Adrenal gland (tissue), 19 donors: ENCODE data around the gene TAF11L6. TPM values are rescaled to one million over a fixed set of nuclear protein-coding genes. Genes with fewer than 3 reads are reported as not detected.
"Not testable (repeated sequence)": the region's sequence is repeated elsewhere in the genome, so short reads cannot be mapped to it uniquely, and the experiment has no call there.

Experiments
- DNase-seq, 7 donors: peaks; one replicate each; pipeline ENCODE4 v3.0.0-alpha.2; 2019 to 2020
- H3K27ac ChIP-seq, 5 donors: fragments of 200-600 bp; sonication (generic) in 4 of 5; 1 replicate in 3 of 5; 2 replicates in 2 of 5; pipeline versions ENCODE4 v1.5.1 to v1.8.0; 2016 to 2020; ENCODE audit warnings: mild to moderate bottlenecking in 1 of 5
- H3K27me3 ChIP-seq: fragments of 200-600 bp; 2 replicates; pipeline ENCODE4 v1.8.0; 2021
- H3K36me3 ChIP-seq, 2 donors: fragments of 200-600 bp; replicated peaks in 1 of 2; 1 replicate in 1 of 2; 2 replicates in 1 of 2; pipeline versions ENCODE4 v1.5.1 to v1.8.0; 2018 to 2022
- H3K4me1 ChIP-seq, 2 donors: fragments of 200-600 bp; replicated peaks in 1 of 2; 1 replicate in 1 of 2; 2 replicates in 1 of 2; pipeline versions ENCODE4 v1.5.1 to v1.8.0; 2018 to 2021
- H3K4me3 ChIP-seq, 4 donors: fragments of 200-600 bp; sonication (generic) in 3 of 4; one replicate each; pipeline ENCODE4 v1.5.1; 2016 to 2018
- H3K9me3 ChIP-seq, 3 donors: fragments of 200-600 bp; sonication (generic) in 1 of 3; replicated peaks in 1 of 3; 1 replicate in 2 of 3; 2 replicates in 1 of 3; pipeline versions ENCODE4 v1.5.1 to v1.8.0; 2016 to 2021
- CTCF ChIP-seq, 6 experiments: fragments of 450-650 bp in 4 of 6; fragments of 200-600 bp in 2 of 6; sonication (generic) in 1 of 6; IDR thresholded peaks; 1 replicate in 5 of 6; 2 replicates in 1 of 6; pipeline versions ENCODE4 v1.5.1 to v1.8.0; 2016 to 2021; ENCODE audit warnings: antibody characterized with exemption in 6 of 6, mild to moderate bottlenecking in 2 of 6, moderate library complexity in 1 of 6
- POLR2A ChIP-seq, 2 donors: fragments of 450-650 bp; IDR thresholded peaks; one replicate each; pipeline ENCODE4 v1.6.1; 2017; ENCODE audit warnings: antibody characterized with exemption in 2 of 2, mild to moderate bottlenecking in 2 of 2, moderate library complexity in 1 of 2
- WGBS, 4 donors: extraction: QIAGEN DNeasy Blood & Tissue Kit in 2 of 4; methylation state at CpG; one replicate each; pipeline versions ENCODE4 v1.1.5 to v1.1.7; 2013 to 2017; 5-methylcytosine and 5-hydroxymethylcytosine counted together
- intact Hi-C, 2 donors: fragments of 100-400 bp; cut with DNase I; formaldehyde crosslinking; loops; one replicate each; pipeline versions ENCODE4 v1.14.1 to v1.15.0; 2022 to 2023
- long read RNA-seq, 10 donors: library from polyadenylated mRNA in 3 of 10; unstranded in 2 of 10; stranded (forward) in 1 of 10; transcript quantifications; one replicate each; pipeline ENCODE4 v2.0.0 and lab custom pipeline, GENCODE V29; 2021 to 2026
- polyA plus RNA-seq, 3 donors: library from polyadenylated mRNA; stranded (reverse); fragments of 200-250 nt in 2 of 3; fragments of 350-450 nt in 1 of 3; fragmentation: Illumina TruSeq in 1 of 3; extraction: RNeasy Lipid Tissue Mini Kit (QIAGEN cat#74804) in 1 of 3; gene quantifications; one replicate each; pipeline ENCODE4 v1.2.3, GENCODE V29; 2013 to 2014
- total RNA-seq, 9 donors: library from RNA; depleted of rRNA in 4 of 9; stranded (reverse); fragments of >200 nt in 4 of 9; fragments of 120-200 nt in 1 of 9; fragmentation: NEBNext Ultra II Directional in 1 of 9; extraction: Animal tissue kit (Norgen Biotek cat#: 25700) in 1 of 9; gene quantifications; one replicate each; pipeline versions ENCODE4 v1.1.0 to v1.2.4, GENCODE V29; 2013 to 2023
- donor health status: healthy with polysubstance abuse.
- donor health status: Bipolar disorder and iron deficiency.
- donor health status: DM: yes; HTN: yes; CAD: no.
- donor health status: DM: no; HTN: no; CAD: no.
- donor health status: DM: no; HTN: no; CAD: no.
- donor health status: DM: yes; HTN: yes; CAD: no.

Gene TAF11L6
- total RNA-seq, result not detected
- polyA plus RNA-seq, result not detected
- long read RNA-seq, donor 1, result 0 reads
- long read RNA-seq, donor 2, result 0 reads
- long read RNA-seq, donor 3, result 0 reads
- long read RNA-seq, donor 4, result 0 reads
- long read RNA-seq, donor 5, result 0 reads
- long read RNA-seq, donor 6, result 0 reads
- long read RNA-seq, donor 7, result 0 reads
- long read RNA-seq, donor 8, result 0 reads
- long read RNA-seq, donor 9, result 0 reads
- long read RNA-seq, donor 10, result 0 reads

- intact Hi-C loops, H3K27ac ChIP-seq, H3K4me3 ChIP-seq, H3K9me3 ChIP-seq, H3K4me1 ChIP-seq, H3K36me3 ChIP-seq, DNase-seq, H3K27me3 ChIP-seq: not testable (repeated sequence)
- no CpG with 5 or more reads among the region's 15 CpGs for whole genome bisulfite sequencing, 4 donors
Observed at GRCh38 chr5:17528369-17528768, at the start of gene TAF11L6. Gene TAF11L6 (plus strand): TSS chr5:17528669.

- no peaks in the 10 kb centered on the region for H3K9me3 ChIP-seq
- no peak for DNase-seq
- no peak overlapping the region for H3K27ac ChIP-seq
- no peaks in the 10 kb centered on the region for H3K36me3 ChIP-seq
- TF ChIP-seq POLR2A (IDR thresholded peaks at IDR 0.05), result no peak
- no peak for TF ChIP-seq CTCF (IDR thresholded peaks at IDR 0.05)
- H3K4me1 ChIP-seq, result no peaks in the 10 kb centered on the region
- H3K27me3 ChIP-seq, result no peaks in the 10 kb centered on the region
- intact Hi-C loops, result no loop called here
- H3K4me3 ChIP-seq, result no peak overlapping the region
- 68 to 77% (median 74%) methylated on average over 4 of the region's 4 CpGs for WGBS, 4 donors
Observed at GRCh38 chr5:17481378-17481777, 47.1 kb upstream of the TAF11L6 start.

- 67 to 77% (median 72%) methylated on average over 2 of the region's 2 CpGs for WGBS, 4 donors
- no peak overlapping the region for H3K4me3 ChIP-seq
- no peak for DNase-seq
- H3K36me3 ChIP-seq, result no peaks in the 10 kb centered on the region
- H3K27me3 ChIP-seq, result no peaks in the 10 kb centered on the region
- H3K27ac ChIP-seq, result no peak overlapping the region
- TF ChIP-seq POLR2A (IDR thresholded peaks at IDR 0.05) (no peak), CTCF (IDR thresholded peaks at IDR 0.05) (no peak)
- no peaks in the 10 kb centered on the region for H3K9me3 ChIP-seq
- intact Hi-C loops, result no loop called here
- no peaks in the 10 kb centered on the region for H3K4me1 ChIP-seq
Observed at GRCh38 chr5:17482790-17483189, 45.7 kb upstream of the TAF11L6 start.

GRCh38 chr5:17486464-17487173 lies 41.9 kb upstream of the TAF11L6 start:
- not testable (repeated sequence) for H3K9me3 ChIP-seq, H3K27me3 ChIP-seq
- 82 to 86% (median 85%) methylated on average over 10 of the region's 10 CpGs for WGBS, 4 donors

GRCh38 chr5:17487174-17487512 lies 41.3 kb upstream of the TAF11L6 start:
- H3K36me3 ChIP-seq, result no peaks in the 10 kb centered on the region
- TF ChIP-seq CTCF (IDR thresholded peaks at IDR 0.05), result no peak
- no peak for TF ChIP-seq POLR2A (IDR thresholded peaks at IDR 0.05)
- H3K4me3 ChIP-seq, result no peak overlapping the region
- 82 to 91% (median 87%) methylated on average over 1 of the region's 1 CpG for WGBS, 4 donors
- DNase-seq, result no peak
- intact Hi-C loops, result no loop called here
- H3K27ac ChIP-seq, result no peak overlapping the region
- H3K4me1 ChIP-seq, result no peaks in the 10 kb centered on the region
- no peaks in the 10 kb centered on the region for H3K27me3 ChIP-seq
- H3K9me3 ChIP-seq, result no peaks in the 10 kb centered on the region

More at GRCh38 chr5:17486464-17487173, 41.9 kb upstream of the TAF11L6 start:
- H3K36me3 ChIP-seq, H3K27ac ChIP-seq, H3K4me1 ChIP-seq, H3K4me3 ChIP-seq, intact Hi-C loops, DNase-seq: not testable (repeated sequence)

GRCh38 chr5:17491257-17491656 lies 37.2 kb upstream of the TAF11L6 start:
- H3K36me3 ChIP-seq, H3K27ac ChIP-seq, H3K27me3 ChIP-seq, H3K9me3 ChIP-seq, DNase-seq, H3K4me3 ChIP-seq, intact Hi-C loops, H3K4me1 ChIP-seq: not testable (repeated sequence)
- WGBS, 4 donors, result 94 to 96% (median 95%) methylated on average over 9 to 23 of the region's 23 CpGs
